Esophagus muscularis mucosa (tissue), 3 donors: Measurements from ENCODE around the gene MYOF.

ENCODE experiments used
- POLR2A ChIP-seq: fragments of 450-650 bp; IDR thresholded peaks from one replicate; pipeline ENCODE4 v1.6.1; 2017; ENCODE audit warnings: antibody characterized with exemption, moderate library complexity, mild to moderate bottlenecking, low read depth
- POLR2AphosphoS5 ChIP-seq, 2 donors: sonication (generic); formaldehyde crosslinking; IDR thresholded peaks; one replicate each; pipeline ENCODE4 v1.6.1; 2017; ENCODE audit warnings: antibody characterized with exemption in 2 of 2
- TF ChIP-seq, protein P1 (sequence below), 3 experiments: fragments of 200-600 bp in 2 of 3; fragments of 450-650 bp in 1 of 3; sonication (generic) in 2 of 3; IDR thresholded peaks; one replicate each; pipeline ENCODE4 v1.5.1; 2017 to 2019; ENCODE audit warnings: antibody characterized with exemption in 3 of 3, mild to moderate bottlenecking in 2 of 3, moderate library complexity in 1 of 3

DNA sequence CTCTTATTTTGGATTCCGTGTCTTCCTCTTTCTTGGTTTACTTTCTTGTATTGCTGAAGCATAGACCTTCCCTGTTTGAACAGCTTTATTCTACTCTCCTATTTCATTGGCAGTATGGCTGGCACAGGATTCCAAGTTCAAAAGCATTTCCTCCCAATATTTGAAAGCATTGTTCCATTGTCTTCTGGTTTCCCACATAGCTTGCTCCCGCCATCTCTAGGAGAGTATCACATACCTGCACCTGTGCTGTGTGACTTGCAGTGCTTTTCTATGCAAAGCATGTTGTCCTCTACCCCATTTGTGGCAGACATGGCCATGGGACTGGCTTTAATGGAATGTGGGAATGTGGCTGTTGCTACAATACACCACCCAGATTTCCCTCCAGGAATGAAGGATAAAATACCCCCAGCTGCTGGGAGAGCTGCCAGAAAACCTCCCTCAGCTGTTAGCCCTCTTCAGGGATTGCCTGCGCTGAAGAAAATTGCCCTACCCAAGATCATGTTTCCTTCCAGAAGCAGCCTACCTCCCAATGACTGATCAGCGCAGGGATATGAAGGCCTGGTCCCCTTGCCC lies 6.9 kb upstream of the MYOF start:
- TF ChIP-seq POLR2AphosphoS5 (IDR thresholded peaks at IDR 0.05) (no peak), POLR2A (no peak)
- TF ChIP-seq, protein P1, sequence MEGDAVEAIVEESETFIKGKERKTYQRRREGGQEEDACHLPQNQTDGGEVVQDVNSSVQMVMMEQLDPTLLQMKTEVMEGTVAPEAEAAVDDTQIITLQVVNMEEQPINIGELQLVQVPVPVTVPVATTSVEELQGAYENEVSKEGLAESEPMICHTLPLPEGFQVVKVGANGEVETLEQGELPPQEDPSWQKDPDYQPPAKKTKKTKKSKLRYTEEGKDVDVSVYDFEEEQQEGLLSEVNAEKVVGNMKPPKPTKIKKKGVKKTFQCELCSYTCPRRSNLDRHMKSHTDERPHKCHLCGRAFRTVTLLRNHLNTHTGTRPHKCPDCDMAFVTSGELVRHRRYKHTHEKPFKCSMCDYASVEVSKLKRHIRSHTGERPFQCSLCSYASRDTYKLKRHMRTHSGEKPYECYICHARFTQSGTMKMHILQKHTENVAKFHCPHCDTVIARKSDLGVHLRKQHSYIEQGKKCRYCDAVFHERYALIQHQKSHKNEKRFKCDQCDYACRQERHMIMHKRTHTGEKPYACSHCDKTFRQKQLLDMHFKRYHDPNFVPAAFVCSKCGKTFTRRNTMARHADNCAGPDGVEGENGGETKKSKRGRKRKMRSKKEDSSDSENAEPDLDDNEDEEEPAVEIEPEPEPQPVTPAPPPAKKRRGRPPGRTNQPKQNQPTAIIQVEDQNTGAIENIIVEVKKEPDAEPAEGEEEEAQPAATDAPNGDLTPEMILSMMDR (IDR thresholded peaks at IDR 0.05) = no peak
